ENCODE measurements around the gene LRRC8A. TPM values are rescaled to one million over a fixed set of nuclear protein-coding genes. Genes with fewer than 3 reads are reported as not detected.

Gene LRRC8A
- total and polyA plus RNA-seq, 2 experiments from 2014 or later: 35.6 to 37.9 TPM

- no peak overlapping the region for H3K9ac ChIP-seq
- no peak for DNase-seq
- H3K9me2 ChIP-seq (ENCODE audit: insufficient read depth): no peaks in the 10 kb centered on the region
- H2AFZ ChIP-seq: no peak overlapping the region
- peaks cover 26% of the 10 kb centered on the region for H3K4me1 ChIP-seq (ENCODE audit: insufficient read depth)
- H3K27ac ChIP-seq: no peak overlapping the region
- H3K9me3 ChIP-seq (ENCODE audit: low read depth): no peaks in the 10 kb centered on the region
- in situ Hi-C loops (cut with MboI): no loop called here
- 83 to 93% methylated on average over 3 of the region's 3 CpGs for WGBS, 2 experiments (ENCODE audit: low coverage in 1 of 2, low lambda C conversion rate in 2 of 2, missing lambda C conversion rate in 2 of 2)
- no peaks in the 10 kb centered on the region for H4K20me1 ChIP-seq (ENCODE audit: insufficient read depth)
- TF ChIP-seq EZH2 (IDR thresholded peaks at IDR 0.05; ENCODE audit: insufficient read depth, poor library complexity, severe bottlenecking): no peak
- no peak for TF ChIP-seq EZH2phosphoT487 (IDR thresholded peaks at IDR 0.05; ENCODE audit: insufficient read depth, low read depth)
- peaks cover 5% of the 10 kb centered on the region; the same call in 1 of the 2 replicates for H3K36me3 ChIP-seq (ENCODE audit: low read depth)
- H3F3A ChIP-seq (ENCODE audit: insufficient read depth): no peaks in the 10 kb centered on the region
- H3K4me2 ChIP-seq (ENCODE audit: unreplicated experiment): no peak overlapping the region
- H3K79me2 ChIP-seq (ENCODE audit: insufficient read depth): peaks cover 100% of the 10 kb centered on the region
- H3K4me3 ChIP-seq: no peak overlapping the region
- H3K27me3 ChIP-seq (replicated peaks; ENCODE audit: insufficient read depth): no peaks in the 10 kb centered on the region
Measured at GRCh38 chr9:128887049-128887448, 5.1 kb downstream of the LRRC8A start.

DNA sequence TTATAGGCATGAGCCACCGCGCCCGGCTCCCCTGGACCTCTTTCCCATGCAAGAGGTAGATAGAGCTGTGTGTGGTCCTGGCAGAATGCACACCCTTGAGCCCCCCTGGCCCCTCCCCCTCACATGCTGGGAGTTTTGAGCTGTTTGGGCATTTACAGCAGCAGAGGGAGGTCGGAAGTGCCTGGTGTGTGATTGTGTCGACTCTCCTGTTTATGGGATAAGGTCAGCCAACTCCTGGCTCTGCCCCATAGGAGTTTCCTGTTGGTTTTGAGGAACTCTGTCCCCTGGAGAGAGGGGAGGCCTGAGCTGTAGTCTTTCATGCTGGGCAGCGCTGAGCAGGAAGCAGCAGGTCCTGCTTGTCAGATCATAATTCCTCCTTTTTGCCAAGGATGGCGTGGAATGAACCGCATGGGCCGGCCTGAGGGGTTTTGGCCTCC, 6.0 kb downstream of the LRRC8A start:
- Histone ChIP-seq H3K9ac (no peak overlapping the region), H3K4me1 (ENCODE audit: insufficient read depth) (peaks cover 34% of the 10 kb centered on the region), H4K20me1 (ENCODE audit: insufficient read depth) (no peaks in the 10 kb centered on the region), H3K4me2 (ENCODE audit: unreplicated experiment) (no peak overlapping the region), H3K36me3 (ENCODE audit: low read depth) (peaks cover 5% of the 10 kb centered on the region; the same call in 1 of the 2 replicates), H2AFZ (no peak overlapping the region), H3K4me3 (no peak overlapping the region), H3K79me2 (ENCODE audit: insufficient read depth) (peaks cover 100% of the 10 kb centered on the region), H3K27me3 (replicated peaks; ENCODE audit: insufficient read depth) (no peaks in the 10 kb centered on the region), H3F3A (ENCODE audit: insufficient read depth) (no peaks in the 10 kb centered on the region), H3K9me3 (ENCODE audit: low read depth) (no peaks in the 10 kb centered on the region), H3K27ac (no peak overlapping the region), H3K9me2 (ENCODE audit: insufficient read depth) (no peaks in the 10 kb centered on the region)
- 71 to 73% methylated on average over 9 of the region's 9 CpGs for WGBS, 2 experiments (ENCODE audit: low coverage in 1 of 2, low lambda C conversion rate in 2 of 2, missing lambda C conversion rate in 2 of 2)
- in situ Hi-C loops (cut with MboI): no loop called here
- no peak for TF ChIP-seq EZH2 (IDR thresholded peaks at IDR 0.05; ENCODE audit: insufficient read depth, poor library complexity, severe bottlenecking)
- no peak for TF ChIP-seq EZH2phosphoT487 (IDR thresholded peaks at IDR 0.05; ENCODE audit: insufficient read depth, low read depth)
- DNase-seq: no peak

DNA sequence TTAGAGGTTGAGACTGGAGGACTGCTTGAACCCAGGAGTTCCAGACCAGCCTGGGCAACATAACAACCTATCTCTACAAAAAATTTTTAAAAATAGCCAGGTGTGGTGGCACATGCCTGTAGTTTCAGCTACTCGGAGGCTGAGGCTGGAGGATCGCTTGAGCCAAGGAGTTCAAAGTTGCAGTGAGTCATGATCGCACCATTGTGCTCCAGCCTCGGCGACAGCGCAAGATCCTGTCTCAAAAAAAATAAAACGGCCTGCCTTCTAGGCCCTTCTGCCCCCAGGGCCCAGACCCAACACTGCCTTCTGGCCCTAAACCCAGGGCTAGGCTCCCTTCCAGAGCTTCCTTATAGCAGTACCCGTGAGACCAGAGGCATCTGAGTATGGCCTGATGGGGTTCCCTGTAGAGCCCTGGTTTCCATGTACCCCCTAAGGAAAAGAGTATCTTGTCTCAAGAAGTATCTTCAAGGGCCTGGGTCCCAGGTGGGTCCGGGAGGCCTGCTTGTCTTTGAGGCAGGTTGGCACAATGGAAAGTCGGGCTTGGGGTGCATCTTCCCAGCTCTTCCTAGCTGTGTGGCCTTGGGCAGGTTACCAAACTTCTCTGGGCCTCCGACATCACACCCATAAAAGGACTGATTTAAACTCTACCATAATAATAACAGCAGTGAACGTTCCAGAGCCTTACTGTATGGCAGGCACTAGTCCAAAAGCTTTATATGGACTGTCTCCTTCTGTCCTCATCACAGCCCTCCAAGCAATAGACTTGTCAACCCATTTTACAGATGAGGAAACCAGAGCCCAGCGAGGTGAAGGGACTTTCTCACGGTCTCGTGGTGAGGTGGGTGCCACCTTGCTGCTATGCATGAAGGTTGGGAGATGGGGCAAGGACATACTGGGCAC, 9.6 kb downstream of the LRRC8A start:
- in situ Hi-C loops (cut with MboI): no loop called here
- no peak for DNase-seq
- H3K9me3 ChIP-seq (ENCODE audit: low read depth): no peaks in the 10 kb centered on the region
- H3F3A ChIP-seq (ENCODE audit: insufficient read depth): no peaks in the 10 kb centered on the region
- peak overlapping the region; percentile 65 for H3K4me2 ChIP-seq (ENCODE audit: unreplicated experiment)
- no peak overlapping the region for H3K27ac ChIP-seq
- no peak overlapping the region for H3K9ac ChIP-seq
- H3K79me2 ChIP-seq (ENCODE audit: insufficient read depth): peaks cover 100% of the 10 kb centered on the region
- H4K20me1 ChIP-seq (ENCODE audit: insufficient read depth): no peaks in the 10 kb centered on the region
- peaks cover 6% of the 10 kb centered on the region; the same call in 1 of the 2 replicates for H3K36me3 ChIP-seq (ENCODE audit: low read depth)
- WGBS, 2 experiments (ENCODE audit: low coverage in 1 of 2, low lambda C conversion rate in 2 of 2, missing lambda C conversion rate in 2 of 2): 63 to 66% methylated on average over 15 of the region's 15 CpGs
- TF ChIP-seq EZH2phosphoT487 (IDR thresholded peaks at IDR 0.05; ENCODE audit: insufficient read depth, low read depth) (no peak), EZH2 (IDR thresholded peaks at IDR 0.05; ENCODE audit: insufficient read depth, poor library complexity, severe bottlenecking) (no peak)
- H3K9me2 ChIP-seq (ENCODE audit: insufficient read depth): no peaks in the 10 kb centered on the region
- no peaks in the 10 kb centered on the region for H3K27me3 ChIP-seq (replicated peaks; ENCODE audit: insufficient read depth)
- no peak overlapping the region for H2AFZ ChIP-seq
- H3K4me3 ChIP-seq: no peak overlapping the region
- peaks cover 29% of the 10 kb centered on the region for H3K4me1 ChIP-seq (ENCODE audit: insufficient read depth)

DNA sequence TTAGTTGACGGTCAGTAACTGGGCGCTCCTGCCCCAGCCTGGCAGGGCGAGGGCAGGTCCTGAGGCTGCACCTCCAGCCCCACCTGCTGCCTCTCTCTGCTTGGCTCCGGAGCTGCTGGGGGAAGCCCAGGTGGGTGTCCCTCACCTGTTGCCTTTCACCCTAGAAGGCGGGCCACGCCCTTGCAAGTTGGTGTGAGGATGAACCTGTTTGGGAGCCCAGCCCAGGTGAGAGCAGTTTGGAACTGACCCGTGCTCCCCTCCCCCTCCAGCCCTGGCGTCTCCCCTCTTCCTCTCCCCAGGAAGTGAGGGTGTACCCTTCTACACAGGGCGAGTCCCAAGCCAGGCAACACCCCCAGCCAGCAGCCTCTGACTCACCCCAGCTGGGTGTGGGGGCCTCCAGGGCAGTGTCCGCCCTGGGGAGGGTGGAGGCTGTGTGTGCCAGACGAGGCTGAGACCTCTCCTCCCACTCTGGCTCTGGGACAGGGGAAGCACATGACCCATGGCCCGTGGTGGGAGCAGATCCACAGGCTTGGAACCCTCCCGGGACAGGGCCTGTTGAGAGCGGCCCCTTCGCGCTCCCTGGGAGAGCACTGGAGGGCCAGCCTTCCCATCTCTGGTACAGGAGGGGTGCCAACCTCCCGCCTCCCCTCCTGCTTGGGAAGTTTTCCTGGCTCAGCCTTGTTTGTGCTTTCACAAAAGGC, 10.4 kb downstream of the LRRC8A start:
- Histone ChIP-seq H3K27me3 (replicated peaks; ENCODE audit: insufficient read depth) (no peaks in the 10 kb centered on the region), H3K27ac (peak overlapping the region; percentile 57), H3K9me3 (ENCODE audit: low read depth) (no peaks in the 10 kb centered on the region), H3F3A (ENCODE audit: insufficient read depth) (no peaks in the 10 kb centered on the region), H3K4me3 (peak overlapping the region; percentile 49), H3K9ac (peak overlapping the region; percentile 82), H4K20me1 (ENCODE audit: insufficient read depth) (no peaks in the 10 kb centered on the region), H2AFZ (peak overlapping the region; percentile 68), H3K4me1 (ENCODE audit: insufficient read depth) (peaks cover 29% of the 10 kb centered on the region), H3K9me2 (ENCODE audit: insufficient read depth) (no peaks in the 10 kb centered on the region), H3K36me3 (ENCODE audit: low read depth) (peaks cover 12% of the 10 kb centered on the region; the same call in 1 of the 2 replicates), H3K79me2 (ENCODE audit: insufficient read depth) (peaks cover 100% of the 10 kb centered on the region), H3K4me2 (ENCODE audit: unreplicated experiment) (peak overlapping the region; percentile 65)
- TF ChIP-seq EZH2 (IDR thresholded peaks at IDR 0.05; ENCODE audit: insufficient read depth, poor library complexity, severe bottlenecking) (no peak), EZH2phosphoT487 (IDR thresholded peaks at IDR 0.05; ENCODE audit: insufficient read depth, low read depth) (no peak)
- DNase-seq: peak; percentile 94
- 31 to 34% methylated on average over 15 to 17 of the region's 17 CpGs for WGBS, 2 experiments (ENCODE audit: low coverage in 1 of 2, low lambda C conversion rate in 2 of 2, missing lambda C conversion rate in 2 of 2)
- in situ Hi-C loops (cut with MboI): no loop called here
